ENCODE results near the gene TBC1D22A. TPM values are rescaled to one million over a fixed set of nuclear protein-coding genes. Genes with fewer than 3 reads are reported as not detected.

TBC1D22A gene
- total and polyA plus RNA-seq, 8 donors = 12.0 to 17.6 (median 15.3) TPM

GRCh38 chr22:47051441-47052071 is 289.1 kb downstream of the TBC1D22A start:
- no peaks in the 10 kb centered on the region for H3K27me3 ChIP-seq
- FAIRE-seq (no peak), DNase-seq (peak in 2 of 6 donors; percentile 22 to 49), ATAC-seq (peak in 2 of 4 donors; percentile 12 to 24)
- peaks cover 0 to 5% (median 3%) of the 10 kb centered on the region in 3 donors for H3K4me1 ChIP-seq
- 84 to 93% methylated on average over 20 of the region's 20 CpGs for WGBS, 2 donors
- no peaks in the 10 kb centered on the region for H3K9me3 ChIP-seq
- intact Hi-C loops (cut with DNase I) = no loop called here
- H3K36me3 ChIP-seq = no peaks in the 10 kb centered on the region
- H3K27ac ChIP-seq = no peak overlapping the region
- no peak overlapping the region for H3K4me3 ChIP-seq
- no peak for TF ChIP-seq CTCF (IDR thresholded peaks at IDR 0.05)

GRCh38 chr22:47052236-47053012 is 290.0 kb downstream of the TBC1D22A start:
- DNase-seq = peak in 1 of 6 donors; percentile 21
- H3K27ac ChIP-seq = no peak overlapping the region
- no peaks in the 10 kb centered on the region for H3K9me3 ChIP-seq
- 95% methylated on average over 18 to 19 of the region's 19 CpGs for WGBS, 2 donors
- intact Hi-C loops (cut with DNase I) = no loop called here
- TF ChIP-seq CTCF (IDR thresholded peaks at IDR 0.05) = no peak
- no peak for FAIRE-seq
- H3K27me3 ChIP-seq = no peaks in the 10 kb centered on the region
- no peak for ATAC-seq
- H3K36me3 ChIP-seq = no peaks in the 10 kb centered on the region
- no peak overlapping the region for H3K4me3 ChIP-seq
- H3K4me1 ChIP-seq = peaks cover 0 to 5% (median 3%) of the 10 kb centered on the region in 3 donors

GRCh38 chr22:47053013-47053725 is 290.7 kb downstream of the TBC1D22A start:
- DNase-seq (peak in 1 of 6 donors; percentile 14), ATAC-seq (peak in 2 of 4 donors; percentile 24 to 38), FAIRE-seq (no peak)
- no peak for TF ChIP-seq CTCF (IDR thresholded peaks at IDR 0.05)
- Histone ChIP-seq H3K9me3 (no peaks in the 10 kb centered on the region), H3K36me3 (no peaks in the 10 kb centered on the region), H3K4me1 (peaks cover 0 to 5% (median 3%) of the 10 kb centered on the region in 3 donors), H3K27me3 (no peaks in the 10 kb centered on the region), H3K4me3 (no peak overlapping the region), H3K27ac (no peak overlapping the region)
- intact Hi-C loops (cut with DNase I) = no loop called here
- 82 to 90% methylated on average over 14 of the region's 14 CpGs for WGBS, 2 donors

- FAIRE-seq = no peak
Measured at GRCh38 chr22:47053726-47054141, 291.3 kb downstream of the TBC1D22A start.

More at GRCh38 chr22:47053726-47054141, 291.3 kb downstream of the TBC1D22A start:
- DNase-seq (peak in 1 of 6 donors; percentile 3), ATAC-seq (peak in 2 of 4 donors; percentile 28 to 32)
- intact Hi-C loops (cut with DNase I) = no loop called here
- Histone ChIP-seq H3K4me1 (peaks cover 0 to 3% (median 1%) of the 10 kb centered on the region in 3 donors), H3K36me3 (no peaks in the 10 kb centered on the region), H3K27me3 (no peaks in the 10 kb centered on the region), H3K27ac (no peak overlapping the region), H3K9me3 (no peaks in the 10 kb centered on the region), H3K4me3 (no peak overlapping the region)
- TF ChIP-seq CTCF (IDR thresholded peaks at IDR 0.05) = no peak
- WGBS, 2 donors = 81 to 86% methylated on average over 12 of the region's 12 CpGs
